IMR-90 (cell line): Measurements from ENCODE around the gene PFKP. TPM values are rescaled to one million over a fixed set of nuclear protein-coding genes. Genes with fewer than 3 reads are reported as not detected.

Experiments used
- ATAC-seq: fragments of 200-7000 bp; cut with Tn5 transposase; 2 replicates; pipeline ENCODE4 v1.9.1; 2020; ENCODE audit warnings: low read depth, mild to moderate bottlenecking, moderate library complexity
- BruUV-seq: library from RNA; stranded (reverse); fragments of 400-500 nt; replicated peaks from 2 replicates; lab custom pipeline; 2021; lab: Mats Ljungman, UMichigan
- CTCF ChIA-PET: fragments of 300-600 bp; formaldehyde crosslinking; extraction: SDS; loops from one replicate; lab custom pipeline; 2021; ENCODE audit warnings: antibody characterized with exemption; lab: Yijun Ruan, JAX
- POLR2A ChIA-PET: fragments of 300-600 bp; sonication (Branson Sonifier 250); formaldehyde crosslinking; loops from one replicate; lab custom pipeline; 2022; ENCODE audit warnings: antibody characterized with exemption; ENCODE audit not compliant: unreplicated experiment; lab: Charles Lee
- DNase-seq: peaks from one replicate; pipeline ENCODE4 v3.0.0; 2013
- H2AFZ ChIP-seq: replicated peaks from 2 replicates; pipeline ENCODE3; 2013; ENCODE audit warnings: low read length, mild to moderate bottlenecking; ENCODE audit not compliant: poor library complexity
- H2AK5ac ChIP-seq: 2 replicates; pipeline ENCODE4 v1.6.1; 2013; ENCODE audit warnings: low read depth, low read length, inconsistent platforms
- H2AK9ac ChIP-seq: replicated peaks from 2 replicates; pipeline ENCODE3; 2013; ENCODE audit warnings: mild to moderate bottlenecking, low read depth, low read length, moderate library complexity; ENCODE audit not compliant: poor library complexity
- H2BK120ac ChIP-seq: 2 replicates; pipeline ENCODE4 v1.6.1; 2013; ENCODE audit warnings: low read depth, low read length, inconsistent platforms
- H2BK15ac ChIP-seq: 3 replicates; pipeline ENCODE4 v1.6.1; 2013; ENCODE audit warnings: low read depth, low read length, inconsistent platforms
- H2BK20ac ChIP-seq: 2 replicates; pipeline ENCODE4 v1.6.1; 2013; ENCODE audit warnings: low read depth, mild to moderate bottlenecking, inconsistent platforms, low read length, moderate library complexity
- H2BK5ac ChIP-seq: 2 replicates; pipeline ENCODE4 v1.6.1; 2013; ENCODE audit warnings: mild to moderate bottlenecking, low read depth, low read length, inconsistent platforms; ENCODE audit not compliant: poor library complexity, severe bottlenecking
- H3K14ac ChIP-seq: replicated peaks from 2 replicates; pipeline ENCODE4 v1.6.1; 2013; ENCODE audit warnings: low read depth, low read length, inconsistent platforms
- H3K18ac ChIP-seq: 2 replicates; pipeline ENCODE4 v1.6.1; 2013; ENCODE audit warnings: low read depth, low read length, control low read depth
- H3K23ac ChIP-seq: 2 replicates; pipeline ENCODE4 v1.6.1; 2013; ENCODE audit warnings: low read depth, low read length, inconsistent platforms
- H3K27ac ChIP-seq: 2 replicates; pipeline ENCODE4 v1.5.1; 2013; ENCODE audit warnings: mild to moderate bottlenecking, control low read depth, low read length; ENCODE audit not compliant: insufficient read depth
- H3K27me3 ChIP-seq: 2 replicates; pipeline ENCODE4 v1.6.1; 2013; ENCODE audit warnings: low read length; ENCODE audit not compliant: control insufficient read depth, insufficient read depth
- H3K36me3 ChIP-seq: 2 replicates; pipeline ENCODE4 v1.6.1; 2013; ENCODE audit warnings: low read length, mixed read lengths; ENCODE audit not compliant: control insufficient read depth, insufficient read depth
- H3K4ac ChIP-seq: 2 replicates; pipeline ENCODE4 v1.6.1; 2013; ENCODE audit warnings: low read depth, low read length, inconsistent platforms
- H3K4me1 ChIP-seq: 2 replicates; pipeline ENCODE4 v1.6.1; 2013; ENCODE audit warnings: low read length, mixed read lengths; ENCODE audit not compliant: control insufficient read depth, insufficient read depth
- H3K4me2 ChIP-seq: 2 replicates; pipeline ENCODE4 v1.6.1; 2013; ENCODE audit warnings: low read depth, mild to moderate bottlenecking, control low read depth, low read length, moderate library complexity
- H3K4me3 ChIP-seq: 2 replicates; pipeline ENCODE4 v1.5.1; 2013; ENCODE audit warnings: low read depth, mild to moderate bottlenecking, control low read depth, low read length, moderate library complexity; ENCODE audit not compliant: insufficient read depth
- H3K56ac ChIP-seq: 2 replicates; pipeline ENCODE4 v1.6.1; 2013; ENCODE audit warnings: low read length, inconsistent platforms; ENCODE audit not compliant: insufficient read depth; ENCODE audit errors: extremely low read depth
- H3K79me1 ChIP-seq, 2 experiments: 2 replicates each; pipeline ENCODE4 v1.6.1; 2013; ENCODE audit warnings: low read length in 2 of 2, inconsistent platforms in 1 of 2, low read depth in 1 of 2
- H3K9ac ChIP-seq: 2 replicates; pipeline ENCODE4 v1.6.1; 2013; ENCODE audit warnings: low read depth, low read length, control low read depth
- H3K9me1 ChIP-seq: 2 replicates; pipeline ENCODE4 v1.6.1; 2013; ENCODE audit warnings: low read length, inconsistent platforms; ENCODE audit not compliant: insufficient read depth
- H3K9me3 ChIP-seq: 2 replicates; pipeline ENCODE4 v1.6.1; 2013; ENCODE audit warnings: low read length; ENCODE audit not compliant: control insufficient read depth, insufficient read depth
- H4K20me1 ChIP-seq: 2 replicates; pipeline ENCODE4 v1.6.1; 2013; ENCODE audit warnings: low read length, inconsistent platforms; ENCODE audit not compliant: insufficient read depth
- H4K5ac ChIP-seq: 2 replicates; pipeline ENCODE4 v1.6.1; 2013; ENCODE audit warnings: mild to moderate bottlenecking, low read depth, low read length, control low read depth
- H4K8ac ChIP-seq, 2 experiments: 2 replicates each; pipeline ENCODE4 v1.6.1; 2013; ENCODE audit warnings: low read depth in 2 of 2, low read length in 2 of 2, control low read depth in 1 of 2, inconsistent platforms in 1 of 2
- H4K91ac ChIP-seq: 2 replicates; pipeline ENCODE4 v1.6.1; 2013; ENCODE audit warnings: low read depth, low read length, inconsistent platforms; ENCODE audit not compliant: insufficient read depth
- BHLHE40 ChIP-seq: fragments of 150-350 bp; IDR thresholded peaks from 2 replicates; pipeline ENCODE4 v1.6.1; 2016; ENCODE audit warnings: mild to moderate bottlenecking, low read depth, low read length
- CEBPB ChIP-seq: IDR thresholded peaks from 2 replicates; pipeline ENCODE4 v1.6.1; 2012; ENCODE audit warnings: low read depth, low read length, improper control_type of control experiment
- CHD1 ChIP-seq: IDR thresholded peaks from 2 replicates; pipeline ENCODE4 v1.6.1; 2012; ENCODE audit warnings: low read depth, low read length, improper control_type of control experiment
- FOS ChIP-seq: fragments of 150-350 bp; IDR thresholded peaks from 2 replicates; pipeline ENCODE4 v1.6.1; 2016; ENCODE audit warnings: low read depth, low read length
- MAFK ChIP-seq: IDR thresholded peaks from 2 replicates; pipeline ENCODE4 v1.6.1; 2012; ENCODE audit warnings: low read depth, low read length, improper control_type of control experiment
- MAZ ChIP-seq: IDR thresholded peaks from 2 replicates; pipeline ENCODE4 v1.6.1; 2012; ENCODE audit warnings: low read depth, mild to moderate bottlenecking, low read length, improper control_type of control experiment, moderate library complexity, borderline replicate concordance
- MXI1 ChIP-seq: IDR thresholded peaks from 2 replicates; pipeline ENCODE4 v1.6.1; 2012; ENCODE audit warnings: low read depth, mild to moderate bottlenecking, low read length, moderate library complexity, borderline replicate concordance
- NFE2L2 ChIP-seq: fragments of 150-350 bp; IDR thresholded peaks from 2 replicates; pipeline ENCODE4 v1.6.1; 2016; ENCODE audit warnings: low read depth, mild to moderate bottlenecking, low read length
- POLR2A ChIP-seq: IDR thresholded peaks from 2 replicates; pipeline ENCODE4 v1.6.1; 2012; ENCODE audit warnings: mild to moderate bottlenecking, low read depth, low read length
- RAD21 ChIP-seq: IDR thresholded peaks from 2 replicates; pipeline ENCODE4 v1.6.1; 2012; ENCODE audit warnings: low read length, improper control_type of control experiment
- RCOR1 ChIP-seq: IDR thresholded peaks from 2 replicates; pipeline ENCODE4 v1.6.1; 2012; ENCODE audit warnings: mild to moderate bottlenecking, low read length, improper control_type of control experiment; ENCODE audit not compliant: insufficient replicate concordance
- RFX5 ChIP-seq: IDR thresholded peaks from 2 replicates; pipeline ENCODE4 v1.8.0; 2012; ENCODE audit warnings: low read depth, mild to moderate bottlenecking, low read length, moderate library complexity
- SMC3 ChIP-seq: fragments of 150-350 bp; IDR thresholded peaks from 2 replicates; pipeline ENCODE4 v1.6.1; 2016; ENCODE audit warnings: low read depth, mild to moderate bottlenecking, antibody characterized with exemption, low read length, moderate library complexity
- WGBS, 2 experiments: methylation state at CpG; one replicate each; pipeline versions ENCODE4 v1.1.5 to v1.1.7; 2013; ENCODE audit warnings: missing lambda C conversion rate in 2 of 2; ENCODE audit not compliant: insufficient read length in 1 of 2; ENCODE audit errors: extremely low coverage in 2 of 2; 5-methylcytosine and 5-hydroxymethylcytosine counted together
- dilution Hi-C: fragments of 300-500 bp; cut with HindIII; formaldehyde crosslinking; loops from one replicate; pipeline ENCODE4 v1.14.3; 2018; ENCODE audit warnings: low sequenced_read_pairs; ENCODE audit not compliant: unreplicated experiment
- in situ Hi-C: fragments of 300-500 bp; cut with MboI; formaldehyde crosslinking; loops from 3 replicates; pipeline ENCODE4 v1.14.3; 2019; ENCODE audit warnings: low sequenced_read_pairs, inconsistent platforms, mixed read lengths
- intact Hi-C: fragments of 100-400 bp; cut with micrococcal nuclease; formaldehyde crosslinking; loops from 2 replicates; pipeline ENCODE4 v1.10.0; 2022
- polyA plus RNA-seq, 3 experiments: library from polyadenylated mRNA; depleted of rRNA; stranded (reverse); fragments of >200 nt; gene quantifications; 2 replicates each; pipeline ENCODE4 v1.2.3, GENCODE V29; 2012; ENCODE audit warnings: low replicate concordance in 1 of 3
- total RNA-seq: library from RNA; depleted of rRNA; stranded (reverse); fragments of >200 nt; gene quantifications from 2 replicates; pipeline ENCODE4 v1.2.3, GENCODE V29; 2012
- TF ChIP-seq, protein P1 (sequence below): fragments of 150-350 bp; IDR thresholded peaks from 2 replicates; pipeline ENCODE4 v1.6.1; 2016; ENCODE audit warnings: low read depth, mild to moderate bottlenecking, low read length, moderate library complexity, borderline replicate concordance
- TF ChIP-seq, protein P2 (sequence below): fragments of 150-350 bp; IDR thresholded peaks from 2 replicates; pipeline ENCODE4 v1.6.1; 2017; ENCODE audit warnings: mild to moderate bottlenecking, antibody characterized with exemption, low read length, low read depth
- TF ChIP-seq, protein P3 (sequence below): conservative IDR thresholded peaks from 2 replicates; pipeline ENCODE4 v1.5.1; 2012; ENCODE audit warnings: mild to moderate bottlenecking, low read depth, low read length, improper control_type of control experiment

The PFKP gene
- total and polyA plus RNA-seq, 2 of the 4 experiments (the other 2 are of a cell fraction) = 223 to 294 TPM

GRCh38 chr10:3150961-3151360 is 83.6 kb downstream of the PFKP start:
- dilution Hi-C loops = no loop called here
- Histone ChIP-seq H3K36me3 (peaks cover 72% of the 10 kb centered on the region), H4K5ac (no peak overlapping the region), H3K27me3 (no peaks in the 10 kb centered on the region), H3K4me2 (no peak overlapping the region), H3K4me3 (no peak overlapping the region), H3K18ac (no peak overlapping the region), H4K20me1 (no peaks in the 10 kb centered on the region; the same call in none of the 2 replicates), H2AK5ac (no peak overlapping the region), H3K4me1 (no peaks in the 10 kb centered on the region), H2BK15ac (no peak overlapping the region), H3K14ac (no peak overlapping the region), H3K79me1 (peaks cover 23 to 40% of the 10 kb centered on the region in 2 experiments), H4K91ac (no peak overlapping the region), H3K27ac (no peak overlapping the region), H2BK20ac (no peak overlapping the region), H3K9ac (no peak overlapping the region), H2AFZ (no peak overlapping the region), H4K8ac (no peak overlapping the region), H2BK120ac (no peak overlapping the region), H3K4ac (no peak overlapping the region), H3K23ac (no peak overlapping the region), H3K9me3 (no peaks in the 10 kb centered on the region), H3K56ac (no peak overlapping the region), H2AK9ac (no peak overlapping the region), H2BK5ac (no peak overlapping the region), H3K9me1 (no peaks in the 10 kb centered on the region; the same call in 1 of the 2 replicates)
- 93% methylated on average over 3 of the region's 14 CpGs; no CpG with 5 or more reads in 1 of the 2 experiments for WGBS, 2 experiments
- no peak for ATAC-seq
- no peak for DNase-seq
- in situ Hi-C loops = no loop called here
- ChIA-PET POLR2A (no interaction called here), CTCF (no interaction called here)
- BruUV-seq = no TSS peak
- intact Hi-C loops = no loop called here
- TF ChIP-seq, protein P1, sequence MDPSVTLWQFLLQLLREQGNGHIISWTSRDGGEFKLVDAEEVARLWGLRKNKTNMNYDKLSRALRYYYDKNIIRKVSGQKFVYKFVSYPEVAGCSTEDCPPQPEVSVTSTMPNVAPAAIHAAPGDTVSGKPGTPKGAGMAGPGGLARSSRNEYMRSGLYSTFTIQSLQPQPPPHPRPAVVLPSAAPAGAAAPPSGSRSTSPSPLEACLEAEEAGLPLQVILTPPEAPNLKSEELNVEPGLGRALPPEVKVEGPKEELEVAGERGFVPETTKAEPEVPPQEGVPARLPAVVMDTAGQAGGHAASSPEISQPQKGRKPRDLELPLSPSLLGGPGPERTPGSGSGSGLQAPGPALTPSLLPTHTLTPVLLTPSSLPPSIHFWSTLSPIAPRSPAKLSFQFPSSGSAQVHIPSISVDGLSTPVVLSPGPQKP = no peak
- no peak for TF ChIP-seq MXI1
- no peak for TF ChIP-seq CHD1
- TF ChIP-seq POLR2A = no peak
- TF ChIP-seq RFX5 = no peak
- TF ChIP-seq, protein P2, sequence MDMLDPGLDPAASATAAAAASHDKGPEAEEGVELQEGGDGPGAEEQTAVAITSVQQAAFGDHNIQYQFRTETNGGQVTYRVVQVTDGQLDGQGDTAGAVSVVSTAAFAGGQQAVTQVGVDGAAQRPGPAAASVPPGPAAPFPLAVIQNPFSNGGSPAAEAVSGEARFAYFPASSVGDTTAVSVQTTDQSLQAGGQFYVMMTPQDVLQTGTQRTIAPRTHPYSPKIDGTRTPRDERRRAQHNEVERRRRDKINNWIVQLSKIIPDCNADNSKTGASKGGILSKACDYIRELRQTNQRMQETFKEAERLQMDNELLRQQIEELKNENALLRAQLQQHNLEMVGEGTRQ = no peak
- no peak for TF ChIP-seq BHLHE40
- no peak for TF ChIP-seq CEBPB
- no peak for TF ChIP-seq SMC3
- no peak for TF ChIP-seq MAZ
- no peak for TF ChIP-seq RAD21
- no peak for TF ChIP-seq FOS
- no peak for TF ChIP-seq MAFK
- TF ChIP-seq RCOR1 = no peak
- TF ChIP-seq, protein P3, sequence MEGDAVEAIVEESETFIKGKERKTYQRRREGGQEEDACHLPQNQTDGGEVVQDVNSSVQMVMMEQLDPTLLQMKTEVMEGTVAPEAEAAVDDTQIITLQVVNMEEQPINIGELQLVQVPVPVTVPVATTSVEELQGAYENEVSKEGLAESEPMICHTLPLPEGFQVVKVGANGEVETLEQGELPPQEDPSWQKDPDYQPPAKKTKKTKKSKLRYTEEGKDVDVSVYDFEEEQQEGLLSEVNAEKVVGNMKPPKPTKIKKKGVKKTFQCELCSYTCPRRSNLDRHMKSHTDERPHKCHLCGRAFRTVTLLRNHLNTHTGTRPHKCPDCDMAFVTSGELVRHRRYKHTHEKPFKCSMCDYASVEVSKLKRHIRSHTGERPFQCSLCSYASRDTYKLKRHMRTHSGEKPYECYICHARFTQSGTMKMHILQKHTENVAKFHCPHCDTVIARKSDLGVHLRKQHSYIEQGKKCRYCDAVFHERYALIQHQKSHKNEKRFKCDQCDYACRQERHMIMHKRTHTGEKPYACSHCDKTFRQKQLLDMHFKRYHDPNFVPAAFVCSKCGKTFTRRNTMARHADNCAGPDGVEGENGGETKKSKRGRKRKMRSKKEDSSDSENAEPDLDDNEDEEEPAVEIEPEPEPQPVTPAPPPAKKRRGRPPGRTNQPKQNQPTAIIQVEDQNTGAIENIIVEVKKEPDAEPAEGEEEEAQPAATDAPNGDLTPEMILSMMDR = no peak
- no peak for TF ChIP-seq NFE2L2
